HepG2 (cell line): ENCODE data around the gene OTUD1. TPM values are rescaled to one million over a fixed set of nuclear protein-coding genes. Genes with fewer than 3 reads are reported as not detected.

Experiments used
- ATAC-seq: fragments of 200-7000 bp; cut with Tn5 transposase; 3 replicates; pipeline ENCODE4 v1.9.1; 2020; ENCODE audit warnings: mild to moderate bottlenecking, moderate library complexity
- BruUV-seq: library from RNA; stranded (reverse); fragments of 400-500 nt; replicated peaks from 2 replicates; lab custom pipeline; 2021; lab: Mats Ljungman, UMichigan
- CTCF ChIA-PET: fragments of 300-600 bp; formaldehyde crosslinking; extraction: SDS; loops from one replicate; lab custom pipeline; 2021; ENCODE audit warnings: low total read pairs, inconsistent platforms, low intra/inter-chr PET ratio; lab: Yijun Ruan, JAX
- POLR2A ChIA-PET: fragments of 350-600 bp; sonication (Branson Sonifier 250); formaldehyde crosslinking; loops from one replicate; lab custom pipeline; 2020; ENCODE audit warnings: antibody characterized with exemption, inconsistent platforms; lab: Yijun Ruan, JAX
- DNase-seq: peaks from one replicate; pipeline ENCODE4 v3.0.0-alpha.2; 2015; ENCODE audit warnings: low spot score
- FAIRE-seq: peaks from 3 replicates; lab custom pipeline; 2011; peaks lifted over from hg19 to GRCh38; lab: Jason Lieb, UNC
- H2AFZ ChIP-seq: one replicate; pipeline ENCODE4 v1.6.1; 2011; ENCODE audit warnings: low read length, inconsistent platforms
- H3K27ac ChIP-seq: fragments of 300-600 bp; 3 replicates; pipeline ENCODE4 v1.8.0; 2011; ENCODE audit warnings: mixed run types, mild to moderate bottlenecking, mixed read lengths, low read length, inconsistent platforms; ENCODE audit not compliant: insufficient read depth; ENCODE audit errors: extremely low read length
- H3K27me3 ChIP-seq, 2 experiments: fragments of 200-600 bp in 1 of 2; 2 replicates in 1 of 2; 3 replicates in 1 of 2; pipeline versions ENCODE4 v1.6.0 to v1.8.0; 2011; ENCODE audit warnings: low read length in 2 of 2, mild to moderate bottlenecking in 2 of 2, moderate library complexity in 2 of 2, inconsistent platforms in 1 of 2; ENCODE audit not compliant: insufficient read depth in 2 of 2, control insufficient read depth in 1 of 2
- H3K36me3 ChIP-seq, 2 experiments: fragments of 200-600 bp in 1 of 2; replicated peaks in 1 of 2; 2 replicates in 1 of 2; 3 replicates in 1 of 2; pipeline versions ENCODE4 v1.5.1 to v1.8.0; 2011; ENCODE audit warnings: low read length in 2 of 2, inconsistent platforms in 1 of 2; ENCODE audit not compliant: insufficient read depth in 2 of 2, control insufficient read depth in 1 of 2
- H3K4me1 ChIP-seq: 2 replicates; pipeline ENCODE4 v1.5.1; 2012; ENCODE audit warnings: low read length, inconsistent platforms; ENCODE audit not compliant: insufficient read depth
- H3K4me2 ChIP-seq: 2 replicates; pipeline ENCODE4 v1.6.0; 2011; ENCODE audit warnings: low read depth, low read length, inconsistent platforms
- H3K4me3 ChIP-seq, 3 experiments: fragments of 200-600 bp in 1 of 3; sonication (generic), shearing (Covaris generic) in 1 of 3; replicated peaks in 1 of 3; 2 replicates each; pipeline ENCODE4 v1.5.1; 2011 to 2016; ENCODE audit warnings: low read length in 3 of 3, inconsistent platforms in 2 of 3, low read depth in 2 of 3, mild to moderate bottlenecking in 2 of 3, control low read depth in 1 of 3, mixed read lengths in 1 of 3; ENCODE audit not compliant: insufficient read depth in 1 of 3
- H3K79me2 ChIP-seq: one replicate; pipeline ENCODE4 v1.6.1; 2011; ENCODE audit warnings: low read length, inconsistent platforms; ENCODE audit not compliant: insufficient read depth
- H3K9ac ChIP-seq: 2 replicates; pipeline ENCODE4 v1.6.0; 2011; ENCODE audit warnings: mild to moderate bottlenecking, low read depth, low read length, inconsistent platforms; ENCODE audit not compliant: insufficient read depth
- H3K9me3 ChIP-seq: 2 replicates; pipeline ENCODE4 v1.5.1; 2012; ENCODE audit warnings: mild to moderate bottlenecking, low read length
- H4K20me1 ChIP-seq: 2 replicates; pipeline ENCODE4 v1.6.0; 2011; ENCODE audit warnings: inconsistent platforms, mild to moderate bottlenecking, low read length, moderate library complexity; ENCODE audit not compliant: insufficient read depth
- CEBPB ChIP-seq: IDR thresholded peaks from 2 replicates; pipeline ENCODE4 v1.6.1; 2011; ENCODE audit warnings: low read depth, low read length, improper control_type of control experiment, borderline replicate concordance
- ELF4 ChIP-seq: sonication (generic); formaldehyde crosslinking; IDR thresholded peaks from 2 replicates; pipeline ENCODE4 v1.5.0; 2020; ENCODE audit warnings: missing genetic modification reagents, mild to moderate bottlenecking, moderate library complexity, borderline replicate concordance
- GTF3A ChIP-seq: sonication (generic); formaldehyde crosslinking; conservative IDR thresholded peaks from 2 replicates; pipeline ENCODE4 v1.4.0; 2020; ENCODE audit warnings: mild to moderate bottlenecking, missing genetic modification reagents
- HIVEP1 ChIP-seq: sonication (generic); formaldehyde crosslinking; IDR thresholded peaks from 2 replicates; pipeline ENCODE4 v1.4.0; 2020; ENCODE audit warnings: mild to moderate bottlenecking, missing genetic modification reagents
- NCOA5 ChIP-seq: sonication (generic); formaldehyde crosslinking; IDR thresholded peaks from 2 replicates; pipeline ENCODE4 v1.4.0; 2020; ENCODE audit warnings: missing genetic modification reagents
- PAF1 ChIP-seq: IDR thresholded peaks from 2 replicates; pipeline ENCODE4 v1.6.1; 2016; ENCODE audit warnings: missing genetic modification reagents, missing compliant biosample characterization
- SP5 ChIP-seq: IDR thresholded peaks from 2 replicates; pipeline ENCODE4 v1.6.1; 2016; ENCODE audit warnings: low read depth, borderline replicate concordance
- ZNF556 ChIP-seq: sonication (generic); formaldehyde crosslinking; IDR thresholded peaks from 2 replicates; pipeline ENCODE4 v1.4.0; 2020; ENCODE audit warnings: mild to moderate bottlenecking, missing genetic modification reagents, borderline replicate concordance
- ZNF775 ChIP-seq: sonication (generic); formaldehyde crosslinking; IDR thresholded peaks from 2 replicates; pipeline ENCODE4 v1.4.0; 2020; ENCODE audit warnings: missing genetic modification reagents, mild to moderate bottlenecking, moderate library complexity, borderline replicate concordance
- WGBS: methylation state at CpG from one replicate; pipeline ENCODE4 v1.1.6; 2017; ENCODE audit warnings: low lambda C conversion rate; 5-methylcytosine and 5-hydroxymethylcytosine counted together
- in situ Hi-C: cut with HindIII; loops from 2 replicates; pipeline ENCODE4 v1.10.0; 2017; ENCODE audit warnings: low pct_unique_long_range_greater_than_20kb; ENCODE audit not compliant: extremely low pct_ligation_motif_present
- intact Hi-C: fragments of 100-400 bp; cut with micrococcal nuclease; formaldehyde crosslinking; loops from one replicate; pipeline ENCODE4 v1.10.0; 2022; ENCODE audit not compliant: unreplicated experiment
- polyA plus RNA-seq, 8 experiments: library from polyadenylated mRNA; depleted of rRNA in 3 of 8; stranded (reverse) in 7 of 8; unstranded in 1 of 8; fragments of >200 nt; fragmentation: Illumina TruSeq in 4 of 8; extraction: Trizol in 4 of 8; gene quantifications; 2 replicates each; pipeline versions ENCODE4 v1.2.1 to v1.2.3, GENCODE V29; 2011 to 2016; ENCODE audit warnings: low read depth in 4 of 8, missing spikeins in 1 of 8, mixed read lengths in 1 of 8; ENCODE audit not compliant: insufficient read depth in 1 of 8
- total RNA-seq, 5 experiments: library from RNA; depleted of rRNA; stranded (reverse); fragments of >200 nt; fragmentation: Illumina TruSeq; extraction: Trizol; gene quantifications; 2 replicates each; pipeline ENCODE4 v1.2.3, GENCODE V29; 2016; ENCODE audit warnings: low read depth in 1 of 5
- TF ChIP-seq, protein P1 (sequence below): sonication (generic); formaldehyde crosslinking; IDR thresholded peaks from 2 replicates; pipeline ENCODE4 v1.5.1; 2020; ENCODE audit warnings: mild to moderate bottlenecking, missing genetic modification reagents
- TF ChIP-seq, protein P2 (sequence below): sonication (generic); formaldehyde crosslinking; IDR thresholded peaks from 2 replicates; pipeline ENCODE4 v1.5.0; 2020; ENCODE audit warnings: missing genetic modification reagents
- TF ChIP-seq, protein P3 (sequence below): sonication (generic); formaldehyde crosslinking; IDR thresholded peaks from 2 replicates; pipeline ENCODE4 v1.8.0; 2022; ENCODE audit warnings: missing genetic modification reagents, mild to moderate bottlenecking, moderate library complexity, borderline replicate concordance
- TF ChIP-seq, protein P4 (sequence below): sonication (generic); formaldehyde crosslinking; IDR thresholded peaks from 2 replicates; pipeline ENCODE4 v1.4.0; 2020; ENCODE audit warnings: missing genetic modification reagents

Gene OTUD1
- total and polyA plus RNA-seq, 2 of the 13 experiments (the other 11 are each of a cell fraction or from before 2014, with no cell fraction given): 1.2 to 1.4 TPM

GRCh38 chr10:23390809-23391208, 48.1 kb upstream of the OTUD1 start:
- intact Hi-C loops (no loop called here), in situ Hi-C loops (no loop called here)
- DNase-seq (no peak), ATAC-seq (no peak), FAIRE-seq (no peak)
- POLR2A ChIA-PET: no interaction called here
- Histone ChIP-seq H3K27me3 (no peaks in the 10 kb centered on the region), H3K27ac (no peak overlapping the region), H3K9ac (no peak overlapping the region), H3K4me3 (no peak overlapping the region), H4K20me1 (no peaks in the 10 kb centered on the region), H3K9me3 (no peaks in the 10 kb centered on the region), H3K36me3 (no peaks in the 10 kb centered on the region), H2AFZ (no peak overlapping the region), H3K4me2 (no peak overlapping the region), H3K79me2 (no peaks in the 10 kb centered on the region), H3K4me1 (no peaks in the 10 kb centered on the region)
- no TSS peak for BruUV-seq
- WGBS: 29% methylated on average over 4 of the region's 4 CpGs
- CTCF ChIA-PET: no interaction called here
- TF ChIP-seq ELF4 (no peak), NCOA5 (no peak), PAF1 (CRISPR knock-in tag) (no peak), HIVEP1 (CRISPR knock-in tag) (no peak), CEBPB (no peak), SP5 (CRISPR knock-in tag) (no peak), GTF3A (CRISPR knock-in tag) (no peak), ZNF775 (CRISPR knock-in tag) (no peak), ZNF556 (CRISPR knock-in tag) (no peak)
- TF ChIP-seq, protein P1, sequence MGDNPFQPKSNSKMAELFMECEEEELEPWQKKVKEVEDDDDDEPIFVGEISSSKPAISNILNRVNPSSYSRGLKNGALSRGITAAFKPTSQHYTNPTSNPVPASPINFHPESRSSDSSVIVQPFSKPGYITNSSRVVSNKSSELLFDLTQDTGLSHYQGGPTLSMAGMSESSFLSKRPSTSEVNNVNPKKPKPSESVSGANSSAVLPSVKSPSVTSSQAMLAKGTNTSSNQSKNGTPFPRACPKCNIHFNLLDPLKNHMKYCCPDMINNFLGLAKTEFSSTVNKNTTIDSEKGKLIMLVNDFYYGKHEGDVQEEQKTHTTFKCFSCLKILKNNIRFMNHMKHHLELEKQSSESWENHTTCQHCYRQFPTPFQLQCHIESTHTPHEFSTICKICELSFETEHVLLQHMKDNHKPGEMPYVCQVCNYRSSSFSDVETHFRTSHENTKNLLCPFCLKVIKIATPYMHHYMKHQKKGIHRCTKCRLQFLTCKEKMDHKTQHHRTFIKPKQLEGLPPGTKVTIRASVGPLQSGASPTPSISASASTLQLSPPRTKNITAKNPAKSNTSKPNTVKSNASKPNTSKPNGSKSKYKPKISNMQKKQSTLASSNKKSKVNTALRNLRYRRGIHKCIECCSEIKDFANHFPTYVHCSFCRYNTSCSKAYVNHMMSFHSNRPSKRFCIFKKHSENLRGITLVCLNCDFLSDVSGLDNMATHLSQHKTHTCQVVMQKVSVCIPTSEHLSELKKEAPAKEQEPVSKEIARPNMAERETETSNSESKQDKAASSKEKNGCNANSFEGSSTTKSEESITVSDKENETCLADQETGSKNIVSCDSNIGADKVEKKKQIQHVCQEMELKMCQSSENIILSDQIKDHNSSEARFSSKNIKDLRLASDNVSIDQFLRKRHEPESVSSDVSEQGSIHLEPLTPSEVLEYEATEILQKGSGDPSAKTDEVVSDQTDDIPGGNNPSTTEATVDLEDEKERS (CRISPR knock-in tag): no peak
- TF ChIP-seq, protein P2, sequence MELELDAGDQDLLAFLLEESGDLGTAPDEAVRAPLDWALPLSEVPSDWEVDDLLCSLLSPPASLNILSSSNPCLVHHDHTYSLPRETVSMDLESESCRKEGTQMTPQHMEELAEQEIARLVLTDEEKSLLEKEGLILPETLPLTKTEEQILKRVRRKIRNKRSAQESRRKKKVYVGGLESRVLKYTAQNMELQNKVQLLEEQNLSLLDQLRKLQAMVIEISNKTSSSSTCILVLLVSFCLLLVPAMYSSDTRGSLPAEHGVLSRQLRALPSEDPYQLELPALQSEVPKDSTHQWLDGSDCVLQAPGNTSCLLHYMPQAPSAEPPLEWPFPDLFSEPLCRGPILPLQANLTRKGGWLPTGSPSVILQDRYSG: no peak
- TF ChIP-seq, protein P3, sequence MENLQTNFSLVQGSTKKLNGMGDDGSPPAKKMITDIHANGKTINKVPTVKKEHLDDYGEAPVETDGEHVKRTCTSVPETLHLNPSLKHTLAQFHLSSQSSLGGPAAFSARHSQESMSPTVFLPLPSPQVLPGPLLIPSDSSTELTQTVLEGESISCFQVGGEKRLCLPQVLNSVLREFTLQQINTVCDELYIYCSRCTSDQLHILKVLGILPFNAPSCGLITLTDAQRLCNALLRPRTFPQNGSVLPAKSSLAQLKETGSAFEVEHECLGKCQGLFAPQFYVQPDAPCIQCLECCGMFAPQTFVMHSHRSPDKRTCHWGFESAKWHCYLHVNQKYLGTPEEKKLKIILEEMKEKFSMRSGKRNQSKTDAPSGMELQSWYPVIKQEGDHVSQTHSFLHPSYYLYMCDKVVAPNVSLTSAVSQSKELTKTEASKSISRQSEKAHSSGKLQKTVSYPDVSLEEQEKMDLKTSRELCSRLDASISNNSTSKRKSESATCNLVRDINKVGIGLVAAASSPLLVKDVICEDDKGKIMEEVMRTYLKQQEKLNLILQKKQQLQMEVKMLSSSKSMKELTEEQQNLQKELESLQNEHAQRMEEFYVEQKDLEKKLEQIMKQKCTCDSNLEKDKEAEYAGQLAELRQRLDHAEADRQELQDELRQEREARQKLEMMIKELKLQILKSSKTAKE (CRISPR knock-in tag): no peak
- TF ChIP-seq, protein P4, sequence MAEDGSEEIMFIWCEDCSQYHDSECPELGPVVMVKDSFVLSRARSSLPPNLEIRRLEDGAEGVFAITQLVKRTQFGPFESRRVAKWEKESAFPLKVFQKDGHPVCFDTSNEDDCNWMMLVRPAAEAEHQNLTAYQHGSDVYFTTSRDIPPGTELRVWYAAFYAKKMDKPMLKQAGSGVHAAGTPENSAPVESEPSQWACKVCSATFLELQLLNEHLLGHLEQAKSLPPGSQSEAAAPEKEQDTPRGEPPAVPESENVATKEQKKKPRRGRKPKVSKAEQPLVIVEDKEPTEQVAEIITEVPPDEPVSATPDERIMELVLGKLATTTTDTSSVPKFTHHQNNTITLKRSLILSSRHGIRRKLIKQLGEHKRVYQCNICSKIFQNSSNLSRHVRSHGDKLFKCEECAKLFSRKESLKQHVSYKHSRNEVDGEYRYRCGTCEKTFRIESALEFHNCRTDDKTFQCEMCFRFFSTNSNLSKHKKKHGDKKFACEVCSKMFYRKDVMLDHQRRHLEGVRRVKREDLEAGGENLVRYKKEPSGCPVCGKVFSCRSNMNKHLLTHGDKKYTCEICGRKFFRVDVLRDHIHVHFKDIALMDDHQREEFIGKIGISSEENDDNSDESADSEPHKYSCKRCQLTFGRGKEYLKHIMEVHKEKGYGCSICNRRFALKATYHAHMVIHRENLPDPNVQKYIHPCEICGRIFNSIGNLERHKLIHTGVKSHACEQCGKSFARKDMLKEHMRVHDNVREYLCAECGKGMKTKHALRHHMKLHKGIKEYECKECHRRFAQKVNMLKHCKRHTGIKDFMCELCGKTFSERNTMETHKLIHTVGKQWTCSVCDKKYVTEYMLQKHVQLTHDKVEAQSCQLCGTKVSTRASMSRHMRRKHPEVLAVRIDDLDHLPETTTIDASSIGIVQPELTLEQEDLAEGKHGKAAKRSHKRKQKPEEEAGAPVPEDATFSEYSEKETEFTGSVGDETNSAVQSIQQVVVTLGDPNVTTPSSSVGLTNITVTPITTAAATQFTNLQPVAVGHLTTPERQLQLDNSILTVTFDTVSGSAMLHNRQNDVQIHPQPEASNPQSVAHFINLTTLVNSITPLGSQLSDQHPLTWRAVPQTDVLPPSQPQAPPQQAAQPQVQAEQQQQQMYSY: no peak
